ENCODE data around the gene RINL.
"Not testable (repeated sequence)": the region's sequence is repeated elsewhere in the genome, so short reads cannot be mapped to it uniquely, and the experiment has no call there.

Gene RINL

GRCh38 chr19:38869836-38870607, 8.1 kb downstream of the RINL start:
- Mint-ChIP-seq H3K27me3 (no peaks in the 10 kb centered on the region), H3K27ac (peak overlapping the region; percentile 83), H3K4me1 (peaks cover 43% of the 10 kb centered on the region), H3K4me3 (peak overlapping the region; percentile 83), H3K9me3 (no peaks in the 10 kb centered on the region), H3K36me3 (ENCODE audit: low read depth) (peaks cover 27% of the 10 kb centered on the region)
- ATAC-seq (peak; percentile 89), DNase-seq (peak; percentile 96)

- no peaks in the 10 kb centered on the region for H3K27me3 Mint-ChIP-seq
- DNase-seq (peak; percentile 58), ATAC-seq (peak; percentile 17)
- peak overlapping the region; percentile 83 for H3K27ac Mint-ChIP-seq
- peaks cover 31% of the 10 kb centered on the region for H3K36me3 Mint-ChIP-seq (ENCODE audit: low read depth)
- peaks cover 50% of the 10 kb centered on the region for H3K4me1 Mint-ChIP-seq
- H3K4me3 Mint-ChIP-seq, result peak overlapping the region; percentile 83
- H3K9me3 Mint-ChIP-seq, result no peaks in the 10 kb centered on the region
Measured at GRCh38 chr19:38869160-38869835, 8.8 kb downstream of the RINL start.

- H3K36me3 Mint-ChIP-seq (ENCODE audit: low read depth), result peaks cover 31% of the 10 kb centered on the region
- ATAC-seq, result no peak
- H3K4me1 Mint-ChIP-seq, result peaks cover 52% of the 10 kb centered on the region
Measured at GRCh38 chr19:38868551-38868950, 9.5 kb downstream of the RINL start.

GRCh38 chr19:38867171-38867780, 10.8 kb downstream of the RINL start:
- ATAC-seq, result no peak
- Mint-ChIP-seq H3K4me3 (no peak overlapping the region), H3K36me3 (ENCODE audit: low read depth) (peaks cover 27% of the 10 kb centered on the region), H3K4me1 (peaks cover 57% of the 10 kb centered on the region), H3K9me3 (no peaks in the 10 kb centered on the region), H3K27me3 (no peaks in the 10 kb centered on the region), H3K27ac (no peak overlapping the region)
- no peak for DNase-seq

More at GRCh38 chr19:38868551-38868950, 9.5 kb downstream of the RINL start:
- Mint-ChIP-seq H3K27me3 (no peaks in the 10 kb centered on the region), H3K4me3 (peak overlapping the region; percentile 83), H3K27ac (peak overlapping the region; percentile 83), H3K9me3 (no peaks in the 10 kb centered on the region)
- DNase-seq, result no peak

- no peaks in the 10 kb centered on the region for H3K9me3 Mint-ChIP-seq
- ATAC-seq (no peak), DNase-seq (no peak)
- peaks cover 14% of the 10 kb centered on the region for H3K36me3 Mint-ChIP-seq (ENCODE audit: low read depth)
- H3K4me1 Mint-ChIP-seq, result peaks cover 49% of the 10 kb centered on the region
- H3K27me3 Mint-ChIP-seq, result no peaks in the 10 kb centered on the region
- H3K27ac Mint-ChIP-seq, result peak overlapping the region; percentile 20
- no peak overlapping the region for H3K4me3 Mint-ChIP-seq
Measured at GRCh38 chr19:38862321-38863059, 15.6 kb downstream of the RINL start.

- Mint-ChIP-seq H3K9me3 (no peaks in the 10 kb centered on the region), H3K27me3 (no peaks in the 10 kb centered on the region), H3K4me1 (peaks cover 57% of the 10 kb centered on the region), H3K27ac (no peak overlapping the region), H3K36me3 (ENCODE audit: low read depth) (peaks cover 11% of the 10 kb centered on the region), H3K4me3 (no peak overlapping the region)
- DNase-seq (no peak), ATAC-seq (no peak)
Measured at GRCh38 chr19:38861368-38861767, 16.7 kb downstream of the RINL start.

GRCh38 chr19:38859631-38860204, 18.4 kb downstream of the RINL start:
- H3K9me3 Mint-ChIP-seq; DNase-seq; ATAC-seq; H3K27ac Mint-ChIP-seq; H3K27me3 Mint-ChIP-seq; H3K4me3 Mint-ChIP-seq; H3K36me3 Mint-ChIP-seq (ENCODE audit: low read depth): not testable (repeated sequence)
- peaks cover 42% of the 10 kb centered on the region for H3K4me1 Mint-ChIP-seq

GRCh38 chr19:38856813-38857212, 21.3 kb downstream of the RINL start:
- Mint-ChIP-seq H3K36me3 (ENCODE audit: low read depth) (no peaks in the 10 kb centered on the region), H3K27me3 (no peaks in the 10 kb centered on the region), H3K4me1 (peaks cover 40% of the 10 kb centered on the region), H3K9me3 (no peaks in the 10 kb centered on the region), H3K4me3 (peak overlapping the region; percentile 24), H3K27ac (peak overlapping the region; percentile 80)
- no peak for DNase-seq
- ATAC-seq, result no peak

- not testable (repeated sequence) for H3K4me3 Mint-ChIP-seq; ATAC-seq; H3K27me3 Mint-ChIP-seq; H3K9me3 Mint-ChIP-seq; H3K36me3 Mint-ChIP-seq (ENCODE audit: low read depth); H3K27ac Mint-ChIP-seq; DNase-seq
- H3K4me1 Mint-ChIP-seq, result peaks cover 47% of the 10 kb centered on the region
Measured at GRCh38 chr19:38855751-38856150, 22.3 kb downstream of the RINL start.

- H3K4me1 Mint-ChIP-seq, result peaks cover 53% of the 10 kb centered on the region
- H3K4me3 Mint-ChIP-seq; H3K9me3 Mint-ChIP-seq; H3K27me3 Mint-ChIP-seq; H3K36me3 Mint-ChIP-seq (ENCODE audit: low read depth); ATAC-seq; DNase-seq; H3K27ac Mint-ChIP-seq: not testable (repeated sequence)
Measured at GRCh38 chr19:38854961-38855360, 23.1 kb downstream of the RINL start.

- Mint-ChIP-seq H3K4me1 (peaks cover 61% of the 10 kb centered on the region), H3K36me3 (ENCODE audit: low read depth) (peaks cover 14% of the 10 kb centered on the region), H3K27ac (peak overlapping the region; percentile 91), H3K4me3 (peak overlapping the region; percentile 90), H3K9me3 (no peaks in the 10 kb centered on the region), H3K27me3 (peaks cover 3% of the 10 kb centered on the region)
- DNase-seq (no peak), ATAC-seq (no peak)
Measured at GRCh38 chr19:38853214-38853613, 24.9 kb downstream of the RINL start.

GRCh38 chr19:38852231-38853044, 25.6 kb downstream of the RINL start:
- H3K4me3 Mint-ChIP-seq, result peak overlapping the region; percentile 90
- ATAC-seq (no peak), DNase-seq (peak; percentile 68)
- peak overlapping the region; percentile 91 for H3K27ac Mint-ChIP-seq
- H3K4me1 Mint-ChIP-seq, result peaks cover 62% of the 10 kb centered on the region
- no peaks in the 10 kb centered on the region for H3K9me3 Mint-ChIP-seq
- peaks cover 3% of the 10 kb centered on the region for H3K27me3 Mint-ChIP-seq
- H3K36me3 Mint-ChIP-seq (ENCODE audit: low read depth), result peaks cover 22% of the 10 kb centered on the region

- H3K9me3 Mint-ChIP-seq, result no peaks in the 10 kb centered on the region
- peak overlapping the region; percentile 93 for H3K4me3 Mint-ChIP-seq
- peaks cover 61% of the 10 kb centered on the region for H3K4me1 Mint-ChIP-seq
- peak overlapping the region; percentile 99 for H3K27ac Mint-ChIP-seq
- H3K36me3 Mint-ChIP-seq (ENCODE audit: low read depth), result peaks cover 29% of the 10 kb centered on the region
- H3K27me3 Mint-ChIP-seq, result peaks cover 3% of the 10 kb centered on the region
- peak; percentile 4 for ATAC-seq
- DNase-seq, result peak; percentile 94
Measured at GRCh38 chr19:38851622-38852230, 26.3 kb downstream of the RINL start.
